Type B pancreatic cell (in vitro differentiated cells): ENCODE data around the gene NOS1AP. TPM values are rescaled to one million over a fixed set of nuclear protein-coding genes. Genes with fewer than 3 reads are reported as not detected.

ENCODE experiments used
- microRNA-seq: library from miRNA; unstranded; fragments of <30 nt; microRNA quantifications from one replicate; pipeline ENCODE4, GENCODE V29; 2020
- total RNA-seq: library from RNA; stranded (reverse); gene quantifications from 2 replicates; pipeline ENCODE4 v1.2.1, GENCODE V29; 2021; ENCODE audit warnings: low replicate concordance

Gene NOS1AP
- total RNA-seq, 1 donor from 2014 or later = 10.4 TPM

Small RNA genes within 50 kb of the gene (microRNA-seq; reads per million reads assigned to microRNA genes)
- gene MIR4654 (not detected), gene MIR556 (22.9 reads per million, percentile 46 among the genes with 10 or more reads in this experiment)

Other genes starting within 250 kb of the NOS1AP start
- gene OLFML2B, start 45.8 kb upstream of the NOS1AP start, total RNA-seq = 11.9 and 35.0 TPM in 2 replicates